Mucosa of descending colon (tissue), 3 donors: ENCODE results near the gene SKIL. TPM values are rescaled to one million over a fixed set of nuclear protein-coding genes. Genes with fewer than 3 reads are reported as not detected.

Experiments used
- ATAC-seq: fragments of 200-7000 bp; cut with Tn5 transposase; one replicate; pipeline ENCODE4 v1.9.1; 2020; ENCODE audit warnings: mild to moderate bottlenecking, moderate library complexity
- DNase-seq, 3 donors: peaks; one replicate each; pipeline ENCODE4 v3.0.0-alpha.2; 2020
- H3K36me3 ChIP-seq: fragments of 200-600 bp; one replicate; pipeline ENCODE4 v1.8.0; 2021; ENCODE audit warnings: low read depth, mild to moderate bottlenecking
- H3K4me1 ChIP-seq: fragments of 200-600 bp; one replicate; pipeline ENCODE4 v1.8.0; 2021; ENCODE audit warnings: low read depth, mild to moderate bottlenecking
- H3K4me3 ChIP-seq: fragments of 200-600 bp; one replicate; pipeline ENCODE4 v1.8.0; 2021; ENCODE audit warnings: mild to moderate bottlenecking
- H3K9me3 ChIP-seq: fragments of 200-600 bp; one replicate; pipeline ENCODE4 v1.8.0; 2021; ENCODE audit warnings: mild to moderate bottlenecking
- CTCF ChIP-seq: fragments of 200-600 bp; IDR thresholded peaks from one replicate; pipeline ENCODE4 v1.8.0; 2022; ENCODE audit warnings: antibody characterized with exemption, mild to moderate bottlenecking
- intact Hi-C, 2 donors: fragments of 100-400 bp; cut with DNase I in 1 of 2; cut with micrococcal nuclease in 1 of 2; formaldehyde crosslinking; loops; one replicate each; pipeline versions ENCODE4 v1.11.0 to v1.11.1; 2022; cut with DNase I, micrococcal nuclease
- total RNA-seq, 3 donors: library from RNA; stranded (reverse); fragmentation: NEBNext Ultra II Directional in 2 of 3; extraction: Animal tissue kit (Norgen Biotek cat#: 25700) in 2 of 3; gene quantifications; one replicate each; pipeline versions ENCODE4 v1.2.1 to v1.2.4, GENCODE V29; 2021 to 2023
- donor health status: DM: no; HTN: no; CAD: no; lungs with moderate emphysema.
- donor health status: DM: no; HTN: no; CAD: no.
- donor health status: DM: no; HTN: yes; CAD: no.

SKIL gene
- total RNA-seq, 3 donors from 2014 or later: 41.9 to 51.3 (median 49.5) TPM

GRCh38 chr3:170397685-170398084, 40.2 kb downstream of the SKIL start:
- no peak for DNase-seq

DNA sequence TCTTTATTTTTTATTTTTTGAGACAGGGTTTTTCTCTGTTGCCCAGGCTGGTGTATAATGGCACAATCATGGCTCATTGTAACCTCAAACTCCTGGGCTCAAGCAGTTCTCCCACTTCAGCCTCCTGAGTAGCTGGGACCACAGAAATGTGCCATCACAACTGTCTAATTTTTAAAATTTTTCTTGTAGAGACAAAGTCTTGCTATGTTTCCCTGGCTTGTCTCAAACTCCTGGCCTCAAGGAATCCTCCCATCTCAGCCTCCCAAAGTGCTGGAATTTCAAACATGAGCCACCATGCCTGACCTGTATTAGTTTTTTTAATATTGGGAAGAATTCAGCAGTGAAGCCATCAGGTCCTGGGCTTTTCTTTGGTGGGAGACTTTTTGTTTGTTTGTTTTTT, 47.6 kb downstream of the SKIL start:
- ATAC-seq: no peak
- no peak for DNase-seq
- Histone ChIP-seq H3K4me1 (no peaks in the 10 kb centered on the region), H3K4me3 (no peak overlapping the region), H3K36me3 (no peaks in the 10 kb centered on the region), H3K9me3 (no peaks in the 10 kb centered on the region)
- TF ChIP-seq CTCF: no peak
- intact Hi-C loops: no loop called here

More at GRCh38 chr3:170397685-170398084, 40.2 kb downstream of the SKIL start:
- Histone ChIP-seq H3K4me3 (no peak overlapping the region), H3K9me3 (no peaks in the 10 kb centered on the region), H3K36me3 (no peaks in the 10 kb centered on the region), H3K4me1 (no peaks in the 10 kb centered on the region)
- peak; percentile 26 for ATAC-seq
- intact Hi-C loops: no loop called here
- no peak for TF ChIP-seq CTCF

DNA sequence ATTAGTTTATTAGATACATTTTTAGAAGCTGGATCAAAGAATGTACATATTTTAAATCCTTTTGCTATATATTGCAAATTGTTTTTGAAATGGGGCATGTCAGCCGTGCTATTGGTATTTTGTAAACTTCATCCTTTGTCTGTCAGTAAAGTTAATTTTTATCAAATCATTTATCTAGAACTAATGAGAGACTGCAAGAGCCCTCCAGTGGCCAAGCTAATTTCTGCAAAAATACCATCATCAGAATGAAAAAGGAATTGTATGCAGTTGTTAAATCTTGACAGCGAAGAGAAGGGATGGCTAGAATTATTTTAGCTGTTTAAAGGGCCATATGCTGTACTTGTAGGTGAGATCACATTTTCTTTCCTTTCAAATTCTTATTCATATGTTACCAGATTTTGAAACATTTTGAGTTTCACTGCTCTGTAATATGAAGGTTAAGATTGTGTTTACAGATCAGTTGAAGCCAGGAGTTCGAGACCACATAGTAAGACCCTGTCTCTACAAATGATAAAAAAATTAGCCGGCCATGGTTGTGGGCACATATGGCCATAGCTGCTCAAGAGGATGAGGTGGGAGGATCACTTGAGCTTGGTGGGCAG, 53.0 kb downstream of the SKIL start:
- Histone ChIP-seq H3K9me3 (no peaks in the 10 kb centered on the region), H3K4me3 (no peak overlapping the region), H3K36me3 (no peaks in the 10 kb centered on the region), H3K4me1 (no peaks in the 10 kb centered on the region)
- DNase-seq (peak in 1 of 3 donors; percentile 58), ATAC-seq (no peak)
- intact Hi-C loops: loop anchor here (5.0 to 10.0 kb wide), 2 partner anchors 402 to 404 kb away; no protein-coding TSS in a partner anchor
- no peak for TF ChIP-seq CTCF

DNA sequence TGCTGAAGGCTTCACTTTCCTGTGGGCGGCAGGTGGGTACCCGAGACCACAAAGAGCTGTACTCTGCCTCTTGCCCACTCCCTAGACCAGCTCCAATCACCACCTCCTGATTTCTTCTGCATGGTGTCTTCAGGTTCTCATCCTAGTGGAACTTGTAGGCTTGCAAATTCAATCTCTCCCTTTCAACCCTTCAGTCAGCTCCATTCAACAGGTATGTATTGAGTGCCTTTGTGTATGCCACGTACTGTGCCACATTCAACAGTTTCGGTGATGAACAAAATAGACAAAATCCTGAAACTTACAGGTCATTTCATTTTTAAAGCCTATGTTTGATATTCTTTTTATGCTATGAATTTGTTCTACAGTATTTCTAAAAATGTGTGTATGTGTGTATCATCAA, 55.8 kb downstream of the SKIL start:
- peaks cover 1% of the 10 kb centered on the region for H3K4me1 ChIP-seq
- H3K36me3 ChIP-seq: no peaks in the 10 kb centered on the region
- DNase-seq (no peak), ATAC-seq (no peak)
- intact Hi-C loops: loop anchor here (5.0 to 10.0 kb wide), 2 partner anchors 399 to 402 kb away; no protein-coding TSS in a partner anchor
- no peak overlapping the region for H3K4me3 ChIP-seq
- TF ChIP-seq CTCF: no peak
- H3K9me3 ChIP-seq: no peaks in the 10 kb centered on the region

GRCh38 chr3:170414202-170414663, 56.7 kb downstream of the SKIL start:
- peak; percentile 82 for ATAC-seq
- Histone ChIP-seq H3K9me3 (no peaks in the 10 kb centered on the region), H3K4me1 (peaks cover 11% of the 10 kb centered on the region), H3K36me3 (no peaks in the 10 kb centered on the region), H3K4me3 (no peak overlapping the region)
- DNase-seq: peak in 1 of 3 donors; percentile 34
- intact Hi-C loops: loop anchor here (5.0 to 10.0 kb wide), 2 partner anchors 398 to 401 kb away; no protein-coding TSS in a partner anchor
- TF ChIP-seq CTCF: peak; percentile 76
